H1 (cell line): ENCODE results near the gene CYSRT1. TPM values are rescaled to one million over a fixed set of nuclear protein-coding genes. Genes with fewer than 3 reads are reported as not detected.

Experiments
- ATF3 ChIP-seq: IDR thresholded peaks from 2 replicates; pipeline ENCODE4 v1.6.1; 2011; ENCODE audit warnings: low read depth, mild to moderate bottlenecking, low read length; ENCODE audit not compliant: insufficient read depth
- BACH1 ChIP-seq: IDR thresholded peaks from 2 replicates; pipeline ENCODE4 v1.6.1; 2012; ENCODE audit warnings: low read length, improper control_type of control experiment
- BRCA1 ChIP-seq: IDR thresholded peaks from 2 replicates; pipeline ENCODE4 v1.6.1; 2012; ENCODE audit warnings: low read depth, low read length, improper control_type of control experiment
- CEBPB ChIP-seq: IDR thresholded peaks from 2 replicates; pipeline ENCODE4 v1.6.1; 2012; ENCODE audit warnings: low read depth, low read length
- CREB1 ChIP-seq: IDR thresholded peaks from 2 replicates; pipeline ENCODE4 v1.6.1; 2012; ENCODE audit warnings: inconsistent platforms
- E2F6 ChIP-seq: IDR thresholded peaks from 2 replicates; pipeline ENCODE4 v1.6.1; 2012; ENCODE audit warnings: inconsistent platforms
- EGR1 ChIP-seq: IDR thresholded peaks from 2 replicates; pipeline ENCODE4 v1.6.1; 2011; ENCODE audit warnings: low read depth, low read length, borderline replicate concordance
- GABPA ChIP-seq: IDR thresholded peaks from 2 replicates; pipeline ENCODE4 v1.6.1; 2011; ENCODE audit warnings: mild to moderate bottlenecking, low read length, moderate library complexity, borderline replicate concordance; ENCODE audit not compliant: insufficient read depth
- HDAC2 ChIP-seq, 2 experiments: fragments of 300-600 bp in 1 of 2; sonication (generic) in 1 of 2; IDR thresholded peaks; 2 replicates each; pipeline ENCODE4 v1.6.1; 2011 to 2012; ENCODE audit warnings: low read depth in 2 of 2, low read length in 2 of 2, mild to moderate bottlenecking in 2 of 2, moderate library complexity in 2 of 2, borderline replicate concordance in 1 of 2, inconsistent platforms in 1 of 2
- JUN ChIP-seq: IDR thresholded peaks from 2 replicates; pipeline ENCODE4 v1.6.1; 2011; ENCODE audit warnings: low read depth, mild to moderate bottlenecking, improper control_type of control experiment, low read length
- JUND ChIP-seq: IDR thresholded peaks from 2 replicates; pipeline ENCODE4 v1.6.1; 2011; ENCODE audit warnings: mild to moderate bottlenecking, improper control_type of control experiment, low read length
- MAFK ChIP-seq: IDR thresholded peaks from 2 replicates; pipeline ENCODE4 v1.6.1; 2012; ENCODE audit warnings: low read depth, mild to moderate bottlenecking, improper control_type of control experiment, low read length
- RFX5 ChIP-seq: IDR thresholded peaks from 2 replicates; pipeline ENCODE4 v1.6.1; 2011; ENCODE audit warnings: low read depth, low read length, improper control_type of control experiment, borderline replicate concordance
- RXRA ChIP-seq: IDR thresholded peaks from 2 replicates; pipeline ENCODE4 v1.6.1; 2011; ENCODE audit warnings: low read depth, mild to moderate bottlenecking, low read length, moderate library complexity; ENCODE audit not compliant: insufficient read depth
- SIN3A ChIP-seq, 2 experiments: IDR thresholded peaks in 1 of 2; conservative IDR thresholded peaks in 1 of 2; 2 replicates each; pipeline ENCODE4 v1.6.1; 2011 to 2012; ENCODE audit warnings: low read length in 2 of 2, improper control_type of control experiment in 1 of 2, low read depth in 1 of 2, mild to moderate bottlenecking in 1 of 2
- SIRT6 ChIP-seq: IDR thresholded peaks from one replicate; pipeline ENCODE4 v1.7.1; 2012; ENCODE audit warnings: low read length, inconsistent platforms
- SIX5 ChIP-seq: IDR thresholded peaks from 2 replicates; pipeline ENCODE4 v1.6.1; 2011; ENCODE audit warnings: mild to moderate bottlenecking, low read depth, low read length
- SP4 ChIP-seq: IDR thresholded peaks from 2 replicates; pipeline ENCODE4 v1.6.1; 2012; ENCODE audit warnings: low read length, inconsistent platforms
- TEAD4 ChIP-seq: IDR thresholded peaks from 2 replicates; pipeline ENCODE4 v1.6.1; 2012; ENCODE audit warnings: low read depth, low read length, inconsistent platforms, mixed read lengths
- YY1 ChIP-seq: IDR thresholded peaks from 2 replicates; pipeline ENCODE4 v1.6.1; 2011; ENCODE audit warnings: low read depth, mild to moderate bottlenecking, low read length
- polyA plus RNA-seq, 7 experiments: library from polyadenylated mRNA; depleted of rRNA in 3 of 7; stranded (reverse) in 5 of 7; unstranded in 2 of 7; fragments of >200 nt in 5 of 7; fragments of 200-250 nt in 2 of 7; gene quantifications; 1 replicate in 5 of 7; 2 replicates in 1 of 7; 4 replicates in 1 of 7; pipeline versions ENCODE4 v1.2.1 to v1.2.3, GENCODE V29; 2011 to 2013; ENCODE audit warnings: missing spikeins in 2 of 7, mixed read lengths in 2 of 7
- total RNA-seq: library from RNA; stranded (reverse); fragmentation: NEBNext Ultra II Directional; extraction: Animal tissue kit (Norgen Biotek cat#: 25700); gene quantifications from 2 replicates; pipeline ENCODE4 v1.2.1, GENCODE V29; 2021

The CYSRT1 gene
- total and polyA plus RNA-seq, 2 of the 8 experiments (the other 6 are each of a cell fraction or from before 2014, with no cell fraction given) = 1.0 to 6.5 TPM

GRCh38 chr9:137236238-137236935, 11.4 kb downstream of the CYSRT1 start (continued):
- TF ChIP-seq ATF3 = no peak
- no peak for TF ChIP-seq BRCA1
- no peak for TF ChIP-seq SIX5
- no peak; the same call in 1 of the 2 replicates for TF ChIP-seq TEAD4
- TF ChIP-seq JUN = no peak
- 0 out of 4 replicates have a peak, but pooled peaks of 1 of the 2 experiments have one; percentile 56 for TF ChIP-seq HDAC2 (IDR thresholded peaks at IDR 0.05; ENCODE audit: borderline replicate concordance in 1 of 2, low read depth in 2 of 2, low read length in 2 of 2)
- TF ChIP-seq SIRT6 = no peak
- TF ChIP-seq BACH1 = peak; percentile 73
- peak; percentile 66 for TF ChIP-seq EGR1
- TF ChIP-seq JUND = no peak
- peak; percentile 26; the same call in 1 of the 2 replicates for TF ChIP-seq CREB1
- no peak for TF ChIP-seq CEBPB
- peak in 1 of 2 experiments; percentile 34; a peak in 1 of 4 replicates for TF ChIP-seq SIN3A (conservative IDR thresholded peaks at IDR 0.05 in 1 of 2, IDR thresholded peaks at IDR 0.05 in 1 of 2; ENCODE audit: low read depth in 1 of 2, low read length in 2 of 2)
- no peak for TF ChIP-seq RFX5
- TF ChIP-seq YY1 = peak; percentile 90
- peak; percentile 61; the same call in 1 of the 2 replicates for TF ChIP-seq RXRA
- TF ChIP-seq MAFK = no peak
- peak; percentile 93 for TF ChIP-seq SP4
- peak; percentile 73; the same call in 1 of the 2 replicates for TF ChIP-seq GABPA
- no peak for TF ChIP-seq E2F6
- TF ChIP-seq, all 59 proteins: peak for 16
